ENCODE results near the gene TRAPPC12.

Gene TRAPPC12

DNA sequence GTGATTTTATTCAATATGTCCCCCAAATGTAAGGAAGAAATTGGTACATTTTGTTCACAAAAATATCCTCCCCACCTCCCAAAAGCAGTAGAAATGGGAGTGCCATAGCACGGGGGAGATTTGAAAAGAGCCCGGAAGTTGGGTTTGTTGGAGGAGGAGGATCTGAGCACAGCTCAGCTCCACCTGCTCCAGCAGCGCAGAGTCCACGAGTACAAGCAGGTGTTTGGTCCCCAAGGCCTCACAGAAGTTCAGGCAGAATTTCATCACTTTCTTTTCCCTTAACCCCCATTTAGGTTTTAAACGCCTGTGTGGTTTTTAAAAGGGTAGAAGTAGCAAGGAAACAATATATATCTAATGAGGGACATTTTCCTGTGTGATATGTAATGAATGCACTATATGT lies 56.0 kb downstream of the TRAPPC12 start:
- no peak overlapping the region for H3K4me2 ChIP-seq (ENCODE audit: low read length)
- no peak overlapping the region for H3K27ac ChIP-seq (ENCODE audit: low read depth, low read length)

GRCh38 chr2:3440477-3440876 lies 61.0 kb downstream of the TRAPPC12 start:
- H3K9me2 ChIP-seq (replicated peaks; ENCODE audit: control insufficient read depth, low read length), result no peaks in the 10 kb centered on the region
- no peak for TF ChIP-seq EZH2phosphoT487 (IDR thresholded peaks at IDR 0.05; ENCODE audit: borderline replicate concordance, low read length)
- TF ChIP-seq, protein P1, sequence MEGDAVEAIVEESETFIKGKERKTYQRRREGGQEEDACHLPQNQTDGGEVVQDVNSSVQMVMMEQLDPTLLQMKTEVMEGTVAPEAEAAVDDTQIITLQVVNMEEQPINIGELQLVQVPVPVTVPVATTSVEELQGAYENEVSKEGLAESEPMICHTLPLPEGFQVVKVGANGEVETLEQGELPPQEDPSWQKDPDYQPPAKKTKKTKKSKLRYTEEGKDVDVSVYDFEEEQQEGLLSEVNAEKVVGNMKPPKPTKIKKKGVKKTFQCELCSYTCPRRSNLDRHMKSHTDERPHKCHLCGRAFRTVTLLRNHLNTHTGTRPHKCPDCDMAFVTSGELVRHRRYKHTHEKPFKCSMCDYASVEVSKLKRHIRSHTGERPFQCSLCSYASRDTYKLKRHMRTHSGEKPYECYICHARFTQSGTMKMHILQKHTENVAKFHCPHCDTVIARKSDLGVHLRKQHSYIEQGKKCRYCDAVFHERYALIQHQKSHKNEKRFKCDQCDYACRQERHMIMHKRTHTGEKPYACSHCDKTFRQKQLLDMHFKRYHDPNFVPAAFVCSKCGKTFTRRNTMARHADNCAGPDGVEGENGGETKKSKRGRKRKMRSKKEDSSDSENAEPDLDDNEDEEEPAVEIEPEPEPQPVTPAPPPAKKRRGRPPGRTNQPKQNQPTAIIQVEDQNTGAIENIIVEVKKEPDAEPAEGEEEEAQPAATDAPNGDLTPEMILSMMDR (IDR thresholded peaks at IDR 0.05; ENCODE audit: low read depth, low read length, poor library complexity, severe bottlenecking), result no peak
- H4K20me1 ChIP-seq (ENCODE audit: control insufficient read depth, insufficient read depth, low read depth, low read length), result no peaks in the 10 kb centered on the region
- no peak overlapping the region for H3K4me2 ChIP-seq (ENCODE audit: low read length)
- no peaks in the 10 kb centered on the region for H3K9me3 ChIP-seq (ENCODE audit: control insufficient read depth, insufficient read depth, low read length)
- H3K27me3 ChIP-seq (ENCODE audit: control insufficient read depth, low read length), result no peaks in the 10 kb centered on the region
- H3F3A ChIP-seq (ENCODE audit: control insufficient read depth, insufficient read depth), result peaks cover 3% of the 10 kb centered on the region; the same call in 1 of the 2 replicates
- H3K4me3 ChIP-seq (ENCODE audit: low read length), result no peak overlapping the region
- peaks cover 24% of the 10 kb centered on the region for H3K36me3 ChIP-seq (ENCODE audit: control insufficient read depth, low read length)
- no peaks in the 10 kb centered on the region for H3K4me1 ChIP-seq (ENCODE audit: control insufficient read depth, low read length)
- H3K27ac ChIP-seq (ENCODE audit: low read depth, low read length), result no peak overlapping the region
- peaks cover 7% of the 10 kb centered on the region; the same call in 1 of the 2 replicates for H3K79me2 ChIP-seq (ENCODE audit: control insufficient read depth, low read length)

More for the DNA sequence above, 56.0 kb downstream of the TRAPPC12 start:
- H3K9me2 ChIP-seq (replicated peaks; ENCODE audit: control insufficient read depth, low read length), result no peaks in the 10 kb centered on the region
- H3K79me2 ChIP-seq (ENCODE audit: control insufficient read depth, low read length), result 0 out of 2 replicates have a peak, but pooled peaks cover under 1% of the 10 kb centered on the region
- H3F3A ChIP-seq (ENCODE audit: control insufficient read depth, insufficient read depth), result peaks cover 3% of the 10 kb centered on the region; the same call in 1 of the 2 replicates
- H3K36me3 ChIP-seq (ENCODE audit: control insufficient read depth, low read length), result peaks cover 7% of the 10 kb centered on the region; the same call in 1 of the 2 replicates
- no peaks in the 10 kb centered on the region for H3K4me1 ChIP-seq (ENCODE audit: control insufficient read depth, low read length)
- TF ChIP-seq, protein P1 (IDR thresholded peaks at IDR 0.05; ENCODE audit: low read depth, low read length, poor library complexity, severe bottlenecking), result no peak
- TF ChIP-seq EZH2phosphoT487 (IDR thresholded peaks at IDR 0.05; ENCODE audit: borderline replicate concordance, low read length), result no peak
- H3K27me3 ChIP-seq (ENCODE audit: control insufficient read depth, low read length), result no peaks in the 10 kb centered on the region
- no peak overlapping the region for H3K4me3 ChIP-seq (ENCODE audit: low read length)
- H4K20me1 ChIP-seq (ENCODE audit: control insufficient read depth, insufficient read depth, low read depth, low read length), result no peaks in the 10 kb centered on the region
- no peaks in the 10 kb centered on the region for H3K9me3 ChIP-seq (ENCODE audit: control insufficient read depth, insufficient read depth, low read length)

DNA sequence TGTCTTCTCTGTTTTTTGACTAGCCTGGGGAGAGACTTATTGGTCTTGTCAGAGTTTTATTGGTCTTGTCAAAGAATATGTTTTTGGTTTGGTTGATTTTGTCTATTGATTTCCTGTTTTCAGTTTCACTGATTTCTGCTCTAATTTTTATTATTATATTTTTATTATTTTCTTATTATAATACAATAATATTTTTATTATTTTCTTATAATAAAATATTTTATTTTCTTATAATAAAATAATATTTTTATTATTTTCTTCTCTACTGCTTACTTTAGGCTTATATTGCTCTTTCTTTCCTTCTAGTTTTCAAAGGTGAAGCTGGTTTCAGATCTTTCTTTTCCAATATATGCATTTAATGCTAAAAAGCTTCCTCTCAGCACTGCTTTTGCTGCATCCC lies 62.0 kb downstream of the TRAPPC12 start:
- no peaks in the 10 kb centered on the region for H3K27me3 ChIP-seq (ENCODE audit: control insufficient read depth, low read length)
- peaks cover 31% of the 10 kb centered on the region for H3K36me3 ChIP-seq (ENCODE audit: control insufficient read depth, low read length)
- no peaks in the 10 kb centered on the region for H3K9me2 ChIP-seq (replicated peaks; ENCODE audit: control insufficient read depth, low read length)
- H3K79me2 ChIP-seq (ENCODE audit: control insufficient read depth, low read length), result peaks cover 7% of the 10 kb centered on the region; the same call in 1 of the 2 replicates
- no peaks in the 10 kb centered on the region for H3K9me3 ChIP-seq (ENCODE audit: control insufficient read depth, insufficient read depth, low read length)
- TF ChIP-seq, protein P1 (IDR thresholded peaks at IDR 0.05; ENCODE audit: low read depth, low read length, poor library complexity, severe bottlenecking), result no peak
- TF ChIP-seq EZH2phosphoT487 (IDR thresholded peaks at IDR 0.05; ENCODE audit: borderline replicate concordance, low read length), result no peak
- no peak overlapping the region for H3K4me3 ChIP-seq (ENCODE audit: low read length)
- no peak overlapping the region for H3K27ac ChIP-seq (ENCODE audit: low read depth, low read length)
- no peak overlapping the region for H3K4me2 ChIP-seq (ENCODE audit: low read length)
- no peaks in the 10 kb centered on the region for H3K4me1 ChIP-seq (ENCODE audit: control insufficient read depth, low read length)
- no peaks in the 10 kb centered on the region for H4K20me1 ChIP-seq (ENCODE audit: control insufficient read depth, insufficient read depth, low read depth, low read length)
- peaks cover 3% of the 10 kb centered on the region; the same call in 1 of the 2 replicates for H3F3A ChIP-seq (ENCODE audit: control insufficient read depth, insufficient read depth)
